KOPT-K1 (cell line): ENCODE data around the gene PREX1.

Experiments used
- H3K27ac ChIP-seq: fragments of 200-600 bp; sonication (generic); 2 replicates; pipeline ENCODE4 v1.5.1; 2016; ENCODE audit warnings: antibody characterized with exemption, mild to moderate bottlenecking, low read depth, low read length; ENCODE audit not compliant: poor library complexity, severe bottlenecking
- H3K36me3 ChIP-seq: fragments of 200-600 bp; sonication (generic); 2 replicates; pipeline ENCODE4 v1.5.1; 2017; ENCODE audit warnings: antibody characterized with exemption, mild to moderate bottlenecking, low read length, moderate library complexity; ENCODE audit not compliant: insufficient read depth
- H3K9me3 ChIP-seq: fragments of 200-600 bp; sonication (generic); 2 replicates; pipeline ENCODE4 v1.5.1; 2017; ENCODE audit warnings: antibody characterized with exemption, low read length, mild to moderate bottlenecking; ENCODE audit not compliant: insufficient read depth, poor library complexity, severe bottlenecking

PREX1 gene

DNA sequence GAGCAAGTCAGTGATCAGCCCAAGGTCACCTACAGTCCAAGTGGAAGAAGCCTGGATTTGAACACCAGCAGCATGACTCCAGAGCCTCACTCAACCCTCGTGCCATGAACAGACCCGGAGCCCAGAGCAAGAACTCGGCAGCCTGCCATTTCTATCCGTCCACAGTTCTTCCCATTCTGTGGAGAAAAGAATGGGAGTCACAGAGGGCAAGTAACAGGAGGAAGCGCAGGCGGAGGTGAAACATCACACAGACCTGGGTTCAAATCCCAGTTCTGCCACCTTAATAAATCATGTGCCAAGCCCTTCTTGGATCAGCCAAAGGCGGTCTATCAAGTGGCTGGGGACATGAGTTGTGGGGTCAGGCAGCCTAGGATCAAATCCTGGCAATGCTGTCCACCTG, 4.3 kb downstream of the PREX1 start:
- Histone ChIP-seq H3K9me3 (no peaks in the 10 kb centered on the region), H3K36me3 (no peaks in the 10 kb centered on the region), H3K27ac (peak overlapping the region; percentile 43)

DNA sequence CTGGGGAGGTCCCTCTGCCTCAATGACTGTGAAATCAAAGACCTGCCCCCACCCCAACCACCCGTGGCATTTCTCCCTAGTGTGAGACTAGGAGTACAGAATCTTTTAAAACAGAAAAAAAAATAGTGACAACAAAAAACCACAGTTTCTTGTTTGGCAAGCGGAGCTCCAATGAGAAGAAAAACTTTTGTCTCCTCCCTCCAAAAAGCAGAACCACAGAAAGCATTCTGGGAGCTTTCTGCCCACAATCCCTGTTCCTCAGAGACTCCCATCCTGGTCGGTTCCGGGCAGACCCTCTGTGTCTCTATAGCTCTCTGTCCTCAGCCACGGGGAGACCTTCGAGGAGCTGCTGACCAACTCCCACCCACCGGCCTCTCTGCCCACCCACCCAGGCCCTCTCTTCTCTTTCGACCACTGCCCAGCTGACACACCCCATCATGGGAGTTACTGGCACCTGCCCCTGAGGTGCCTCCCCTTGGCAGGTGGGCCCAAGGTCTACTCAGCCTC, 4.9 kb downstream of the PREX1 start:
- no peaks in the 10 kb centered on the region for H3K9me3 ChIP-seq
- H3K27ac ChIP-seq: peak overlapping the region; percentile 43

DNA sequence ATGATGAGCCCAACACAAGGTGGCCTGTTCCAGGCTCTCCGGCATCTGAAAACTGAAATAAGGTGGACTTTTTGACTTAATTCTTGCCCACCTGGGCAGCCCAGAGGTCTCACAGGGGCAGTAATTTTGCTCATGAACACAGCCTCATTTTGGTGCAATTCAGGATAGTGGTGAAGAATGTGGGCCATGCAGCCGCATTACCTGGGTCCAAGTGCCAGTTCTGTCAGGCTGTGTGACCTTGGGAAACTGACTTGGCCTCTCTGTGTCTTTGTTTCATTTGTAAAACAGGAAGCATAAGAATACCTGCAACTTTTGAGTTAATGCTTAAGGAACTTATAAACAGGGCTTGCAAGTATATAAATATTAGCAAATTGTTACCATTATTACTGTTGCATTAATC, 5.6 kb downstream of the PREX1 start:
- H3K36me3 ChIP-seq: no peaks in the 10 kb centered on the region
- H3K9me3 ChIP-seq: no peaks in the 10 kb centered on the region
- peak overlapping the region; percentile 43 for H3K27ac ChIP-seq

More for the DNA sequence above, 4.9 kb downstream of the PREX1 start:
- H3K36me3 ChIP-seq: no peaks in the 10 kb centered on the region

DNA sequence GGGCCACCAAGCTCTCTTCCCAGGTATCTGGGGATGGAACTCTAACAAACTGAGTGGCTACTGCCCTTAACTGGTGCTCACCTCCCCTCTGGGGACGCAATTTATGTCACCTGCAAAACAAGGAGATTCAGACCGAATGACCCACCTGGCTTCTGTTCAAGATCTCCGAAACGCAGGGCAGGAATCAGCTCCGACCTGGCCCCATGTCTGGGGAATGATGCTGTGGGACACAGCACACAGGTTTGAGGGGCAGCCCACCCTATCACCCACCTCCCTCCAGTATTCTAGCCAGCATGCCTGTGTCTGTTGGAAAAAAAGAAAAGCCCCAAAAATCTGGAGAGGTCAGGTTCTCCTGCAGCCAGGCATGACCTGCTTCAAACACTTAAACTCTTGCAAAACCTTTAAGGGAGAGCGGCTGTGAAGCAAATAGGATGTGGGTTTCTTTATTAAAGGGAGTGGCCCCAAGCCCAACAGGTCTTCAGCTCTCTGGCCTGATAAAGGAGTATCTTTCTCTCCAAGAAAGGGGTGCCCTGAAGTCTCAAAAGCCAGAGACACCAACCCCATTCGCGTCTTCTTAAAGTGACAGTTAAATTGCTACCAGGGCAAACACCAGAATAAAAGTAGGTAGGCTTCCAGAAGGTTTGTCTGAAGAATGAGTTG, 6.4 kb downstream of the PREX1 start:
- Histone ChIP-seq H3K9me3 (no peaks in the 10 kb centered on the region), H3K36me3 (no peaks in the 10 kb centered on the region), H3K27ac (peak overlapping the region; percentile 43)

DNA sequence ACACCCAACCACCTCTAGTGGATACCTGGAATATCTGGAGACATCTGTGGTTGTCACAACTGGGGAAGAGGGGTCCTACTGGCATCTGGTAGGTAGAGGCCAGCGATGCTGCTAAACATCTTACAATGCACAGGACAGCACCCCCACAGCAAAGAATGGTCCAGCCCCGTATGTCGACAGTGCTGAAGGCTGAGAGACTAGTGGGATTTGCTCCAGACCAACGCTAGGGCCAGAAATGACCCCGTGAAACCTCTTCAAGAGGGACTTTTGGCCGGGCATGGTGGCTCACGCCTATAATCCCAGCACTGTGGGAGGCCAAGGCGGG, 7.2 kb downstream of the PREX1 start:
- Histone ChIP-seq H3K36me3 (no peaks in the 10 kb centered on the region), H3K9me3 (no peaks in the 10 kb centered on the region), H3K27ac (peak overlapping the region; percentile 86)

DNA sequence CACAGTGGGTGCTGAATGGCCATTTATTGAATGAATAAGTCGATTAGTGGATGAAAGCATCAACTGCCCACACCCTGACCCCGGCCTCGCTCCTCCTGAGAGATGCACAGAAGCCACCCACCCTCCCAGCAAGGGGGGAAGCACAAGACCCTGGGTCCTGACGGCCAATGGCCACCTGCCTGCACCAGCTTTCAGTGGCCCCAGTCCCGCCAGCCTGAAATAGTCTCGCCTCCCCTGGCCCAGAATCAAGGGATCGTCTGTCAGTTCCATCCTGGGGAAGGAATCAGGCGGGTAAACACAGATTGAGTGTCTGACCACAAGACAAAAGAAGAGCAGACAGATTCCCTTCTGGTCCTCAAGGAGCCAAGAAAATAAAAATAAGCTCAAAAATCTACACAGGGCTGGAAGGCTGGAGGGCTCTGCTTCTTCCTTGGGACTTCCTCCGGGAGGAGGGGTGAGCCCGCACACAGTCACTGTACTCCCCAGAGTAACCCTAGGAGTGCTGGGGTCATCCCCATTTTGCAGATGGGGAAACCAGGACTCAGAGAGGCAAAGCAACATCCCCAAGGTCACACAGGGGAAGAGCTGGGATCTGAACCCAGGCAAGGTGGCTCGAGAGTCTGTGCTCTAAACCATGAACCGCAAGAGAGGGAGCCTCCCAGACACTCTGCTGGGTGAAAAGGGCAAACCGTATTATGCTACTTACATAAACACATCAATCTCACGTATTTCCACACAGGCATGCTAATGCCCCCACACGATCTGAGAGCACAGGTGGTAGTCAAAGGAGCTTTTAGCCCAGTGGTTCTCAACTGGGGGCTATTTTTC, 7.8 kb downstream of the PREX1 start:
- Histone ChIP-seq H3K36me3 (no peaks in the 10 kb centered on the region), H3K27ac (peak overlapping the region; percentile 86), H3K9me3 (no peaks in the 10 kb centered on the region)

DNA sequence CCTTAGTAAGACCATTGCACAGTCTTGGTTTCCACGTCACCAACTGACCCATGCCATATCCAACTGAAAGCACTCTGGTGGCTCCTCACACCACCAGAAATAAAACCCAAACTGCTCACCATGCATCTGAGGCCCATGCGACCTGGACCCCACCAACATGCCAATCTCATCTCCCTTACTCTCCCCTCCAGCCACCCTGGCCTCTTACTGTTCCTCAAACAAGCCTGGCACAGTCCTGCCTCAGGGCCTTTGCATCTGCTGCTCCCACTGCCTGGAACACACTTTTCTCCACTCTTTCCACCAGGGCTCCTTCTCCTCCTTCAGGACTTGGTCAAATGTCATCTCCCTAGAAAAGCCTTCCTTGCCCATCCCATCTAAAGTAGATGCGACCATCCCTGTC, 8.7 kb downstream of the PREX1 start:
- H3K27ac ChIP-seq: peak overlapping the region; percentile 86
- no peaks in the 10 kb centered on the region for H3K9me3 ChIP-seq
- no peaks in the 10 kb centered on the region for H3K36me3 ChIP-seq

- Histone ChIP-seq H3K27ac (peak overlapping the region; percentile 86), H3K9me3 (no peaks in the 10 kb centered on the region), H3K36me3 (no peaks in the 10 kb centered on the region)
These were observed 9.3 kb downstream of the PREX1 start for GRCh38 chr20:48818481-48818987.

DNA sequence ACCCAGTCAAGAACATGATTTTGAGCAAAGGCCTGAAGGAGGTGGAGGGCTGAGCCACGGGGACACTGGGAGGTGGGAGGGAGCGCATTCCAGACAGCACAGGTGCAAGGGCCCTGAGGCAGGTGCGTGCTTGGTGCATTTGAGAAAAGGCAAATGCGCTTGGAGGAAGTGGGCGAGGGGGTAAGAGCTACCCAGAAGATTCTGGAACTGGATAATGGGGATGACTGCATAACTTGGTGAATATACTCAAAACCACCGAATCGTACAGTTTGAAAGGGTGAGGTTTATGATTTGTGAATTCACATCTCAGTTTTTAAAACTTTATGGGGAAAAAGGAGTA, 9.8 kb downstream of the PREX1 start:
- Histone ChIP-seq H3K27ac (peak overlapping the region; percentile 86), H3K9me3 (no peaks in the 10 kb centered on the region), H3K36me3 (no peaks in the 10 kb centered on the region)

DNA sequence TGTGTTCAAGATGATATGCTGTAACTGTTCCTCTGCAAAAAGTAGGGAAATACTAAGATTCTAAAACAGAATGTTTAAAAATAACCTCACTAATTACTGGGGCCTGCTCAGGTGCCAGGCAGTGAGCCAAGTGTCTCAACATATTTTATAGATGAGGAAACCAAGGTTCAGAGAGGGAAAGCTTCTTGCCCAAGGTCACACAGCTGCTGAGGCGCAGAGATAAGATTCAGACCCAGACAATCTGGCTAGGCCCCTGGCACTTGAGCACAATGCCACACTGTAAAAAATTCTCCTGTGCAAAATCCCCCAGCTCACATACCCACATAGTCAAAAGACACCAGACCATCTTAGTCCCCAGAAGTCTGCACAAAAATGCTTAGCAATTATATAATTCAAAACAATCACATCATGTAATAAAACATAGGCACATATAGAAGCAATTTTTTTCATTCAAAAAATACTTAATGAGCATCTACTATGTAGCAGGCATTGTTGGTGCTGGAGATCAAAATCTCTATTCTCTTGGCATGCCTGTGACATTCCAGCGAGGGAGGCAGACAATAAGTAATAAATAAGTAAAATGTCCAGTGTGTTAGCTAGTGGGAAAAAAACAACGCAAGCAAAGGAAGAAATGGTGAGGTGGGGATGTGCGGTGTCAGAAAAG, 10.3 kb downstream of the PREX1 start:
- Histone ChIP-seq H3K27ac (peak overlapping the region; percentile 86), H3K9me3 (no peaks in the 10 kb centered on the region)

DNA sequence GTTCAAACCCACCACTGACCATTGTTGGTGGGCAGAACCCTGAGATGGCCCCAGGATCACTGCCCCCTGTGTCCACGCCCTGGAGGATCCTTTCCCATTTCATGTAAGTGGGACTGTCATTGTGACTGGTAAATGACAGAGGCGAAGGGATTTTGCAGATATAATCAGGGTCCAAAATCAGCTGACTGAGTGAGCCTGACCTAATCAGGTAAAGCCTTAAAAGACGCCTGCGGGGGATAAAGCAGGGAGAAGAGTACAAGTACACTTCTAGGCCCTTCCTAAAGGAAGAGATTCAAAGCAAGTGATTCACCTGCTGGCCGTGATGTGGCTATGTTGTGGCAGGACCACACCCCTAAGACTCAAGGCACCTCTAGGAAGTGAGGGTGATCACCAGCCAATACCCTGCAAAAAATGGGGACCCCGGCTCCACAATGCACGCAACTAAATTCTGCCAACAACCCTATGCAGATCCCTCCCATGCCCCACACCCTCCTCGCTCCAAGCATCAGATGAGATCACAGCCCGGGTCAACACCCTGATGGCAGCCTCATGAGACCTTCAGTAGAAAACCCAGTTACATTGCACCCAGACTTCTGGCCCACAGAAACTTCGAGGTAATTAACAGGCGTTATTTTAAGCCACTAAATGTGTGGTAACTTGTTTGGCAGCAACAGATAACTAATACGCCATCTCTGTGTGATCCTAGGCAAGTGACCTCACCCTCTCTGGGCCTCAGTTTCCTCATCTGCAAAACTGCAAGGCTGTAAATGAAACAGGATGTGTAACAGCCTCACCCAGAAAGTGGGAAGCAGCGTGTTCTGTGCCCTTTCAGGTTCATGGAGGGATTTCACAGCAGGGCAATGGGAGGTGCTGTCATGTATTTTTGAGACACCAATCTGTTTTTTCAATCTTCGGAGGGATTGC, 11.3 kb downstream of the PREX1 start:
- Histone ChIP-seq H3K36me3 (no peaks in the 10 kb centered on the region), H3K9me3 (no peaks in the 10 kb centered on the region), H3K27ac (peak overlapping the region; percentile 86)

More for the DNA sequence above, 10.3 kb downstream of the PREX1 start:
- no peaks in the 10 kb centered on the region for H3K36me3 ChIP-seq

DNA sequence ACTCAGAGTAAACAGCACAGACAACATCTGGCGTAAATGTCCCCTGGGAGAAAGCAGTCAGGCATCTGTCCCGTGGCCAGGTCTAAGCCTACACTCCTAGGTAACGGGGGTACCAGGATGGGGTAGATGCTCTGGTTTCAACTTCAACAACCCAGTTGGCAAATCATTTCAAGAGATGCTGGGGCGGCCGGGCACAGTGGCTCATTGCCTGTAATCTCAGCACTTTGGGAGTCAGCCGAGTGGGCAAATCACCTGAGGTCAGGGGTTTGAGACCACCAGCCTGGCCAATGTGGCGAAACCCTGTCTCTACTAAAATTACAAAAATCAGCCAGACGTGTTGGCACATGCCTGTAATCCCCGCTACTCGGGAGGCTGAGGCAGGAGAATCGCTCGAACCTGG, 12.3 kb downstream of the PREX1 start:
- Histone ChIP-seq H3K9me3 (no peaks in the 10 kb centered on the region), H3K36me3 (no peaks in the 10 kb centered on the region), H3K27ac (no peak overlapping the region)

- Histone ChIP-seq H3K27ac (no peak overlapping the region), H3K36me3 (no peaks in the 10 kb centered on the region), H3K9me3 (no peaks in the 10 kb centered on the region)
These were observed 13.2 kb downstream of the PREX1 start for GRCh38 chr20:48814633-48815032.

- H3K36me3 ChIP-seq: no peaks in the 10 kb centered on the region
- no peak overlapping the region for H3K27ac ChIP-seq
These were observed 13.8 kb downstream of the PREX1 start for GRCh38 chr20:48813930-48814546.

More at GRCh38 chr20:48813930-48814546, 13.8 kb downstream of the PREX1 start:
- no peaks in the 10 kb centered on the region for H3K9me3 ChIP-seq
